ENCODE measurements around the gene SLC52A3. TPM values are rescaled to one million over a fixed set of nuclear protein-coding genes. Genes with fewer than 3 reads are reported as not detected.
"Not testable (repeated sequence)": the region's sequence is repeated elsewhere in the genome, so short reads cannot be mapped to it uniquely, and the experiment has no call there.

SLC52A3 gene
- total and polyA plus RNA-seq, 4 donors = 0.06 to 0.08 (median 0.06) TPM; not detected in 1

GRCh38 chr20:726160-726559 lies 42.1 kb downstream of the SLC52A3 start:
- Histone ChIP-seq H3K27me3 (ENCODE audit: control insufficient read depth in 4 of 4, insufficient read depth in 4 of 4, low read length in 3 of 4) (peaks cover 0 to 11% (median 4%) of the 10 kb centered on the region in 4 donors), H3K4me3 (ENCODE audit: low read depth in 1 of 3, low read length in 3 of 3) (no peak overlapping the region), H3K9ac (ENCODE audit: low read depth in 1 of 2, low read length in 2 of 2) (no peak overlapping the region), H3K4me1 (ENCODE audit: control insufficient read depth in 4 of 4, insufficient read depth in 4 of 4, low read length in 3 of 4) (peaks cover 0 to 9% (median 4%) of the 10 kb centered on the region in 4 donors), H3K27ac (ENCODE audit: low read depth in 1 of 2, low read length in 2 of 2) (no peak overlapping the region), H3K9me3 (ENCODE audit: control insufficient read depth in 4 of 4, low read length in 3 of 4) (no peaks in the 10 kb centered on the region), H3K36me3 (ENCODE audit: control insufficient read depth in 4 of 4, insufficient read depth in 3 of 4, low read depth in 1 of 4, low read length in 3 of 4) (no peaks in the 10 kb centered on the region)
- 72% methylated on average over 4 of the region's 4 CpGs for WGBS
- DNase-seq (ENCODE audit: low spot score) = no peak
- TF ChIP-seq RXRA (IDR thresholded peaks at IDR 0.05) = no peak
- no peak for TF ChIP-seq YY1 (IDR thresholded peaks at IDR 0.05)
- TF ChIP-seq JUND (IDR thresholded peaks at IDR 0.05) = no peak

DNA sequence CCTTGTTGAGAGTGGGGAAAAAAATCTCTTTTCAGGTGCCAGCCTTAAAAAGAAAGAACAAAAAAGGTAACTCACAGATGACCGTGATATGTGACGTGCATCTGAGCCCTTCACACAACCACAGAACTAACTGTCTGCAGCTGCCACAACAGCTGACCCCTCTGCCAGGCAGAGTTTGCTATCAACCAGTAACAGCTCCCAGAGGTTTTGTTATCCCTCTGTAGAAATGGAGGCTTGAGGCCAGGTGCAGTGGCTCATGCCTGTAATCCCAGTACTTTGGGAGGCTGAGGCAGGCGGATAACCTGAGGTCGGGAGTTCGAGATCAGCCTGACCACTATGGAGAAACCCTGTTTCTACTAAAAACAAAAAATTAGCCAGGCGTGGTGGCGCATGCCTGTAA lies 42.8 kb downstream of the SLC52A3 start:
- H3K9me3 ChIP-seq (ENCODE audit: control insufficient read depth in 4 of 4, low read length in 3 of 4) = no peaks in the 10 kb centered on the region
- no peak for TF ChIP-seq TAF1 (conservative IDR thresholded peaks at IDR 0.05)
- no peak for TF ChIP-seq NR2F2 (IDR thresholded peaks at IDR 0.05)
- TF ChIP-seq, protein P1, sequence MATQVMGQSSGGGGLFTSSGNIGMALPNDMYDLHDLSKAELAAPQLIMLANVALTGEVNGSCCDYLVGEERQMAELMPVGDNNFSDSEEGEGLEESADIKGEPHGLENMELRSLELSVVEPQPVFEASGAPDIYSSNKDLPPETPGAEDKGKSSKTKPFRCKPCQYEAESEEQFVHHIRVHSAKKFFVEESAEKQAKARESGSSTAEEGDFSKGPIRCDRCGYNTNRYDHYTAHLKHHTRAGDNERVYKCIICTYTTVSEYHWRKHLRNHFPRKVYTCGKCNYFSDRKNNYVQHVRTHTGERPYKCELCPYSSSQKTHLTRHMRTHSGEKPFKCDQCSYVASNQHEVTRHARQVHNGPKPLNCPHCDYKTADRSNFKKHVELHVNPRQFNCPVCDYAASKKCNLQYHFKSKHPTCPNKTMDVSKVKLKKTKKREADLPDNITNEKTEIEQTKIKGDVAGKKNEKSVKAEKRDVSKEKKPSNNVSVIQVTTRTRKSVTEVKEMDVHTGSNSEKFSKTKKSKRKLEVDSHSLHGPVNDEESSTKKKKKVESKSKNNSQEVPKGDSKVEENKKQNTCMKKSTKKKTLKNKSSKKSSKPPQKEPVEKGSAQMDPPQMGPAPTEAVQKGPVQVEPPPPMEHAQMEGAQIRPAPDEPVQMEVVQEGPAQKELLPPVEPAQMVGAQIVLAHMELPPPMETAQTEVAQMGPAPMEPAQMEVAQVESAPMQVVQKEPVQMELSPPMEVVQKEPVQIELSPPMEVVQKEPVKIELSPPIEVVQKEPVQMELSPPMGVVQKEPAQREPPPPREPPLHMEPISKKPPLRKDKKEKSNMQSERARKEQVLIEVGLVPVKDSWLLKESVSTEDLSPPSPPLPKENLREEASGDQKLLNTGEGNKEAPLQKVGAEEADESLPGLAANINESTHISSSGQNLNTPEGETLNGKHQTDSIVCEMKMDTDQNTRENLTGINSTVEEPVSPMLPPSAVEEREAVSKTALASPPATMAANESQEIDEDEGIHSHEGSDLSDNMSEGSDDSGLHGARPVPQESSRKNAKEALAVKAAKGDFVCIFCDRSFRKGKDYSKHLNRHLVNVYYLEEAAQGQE (IDR thresholded peaks at IDR 0.05) = no peak
- no peak for TF ChIP-seq RAD21 (IDR thresholded peaks at IDR 0.05)
- TF ChIP-seq EGR1 (IDR thresholded peaks at IDR 0.05; ENCODE audit: low read depth in 2 of 2) = no peak
- TF ChIP-seq, protein P2, sequence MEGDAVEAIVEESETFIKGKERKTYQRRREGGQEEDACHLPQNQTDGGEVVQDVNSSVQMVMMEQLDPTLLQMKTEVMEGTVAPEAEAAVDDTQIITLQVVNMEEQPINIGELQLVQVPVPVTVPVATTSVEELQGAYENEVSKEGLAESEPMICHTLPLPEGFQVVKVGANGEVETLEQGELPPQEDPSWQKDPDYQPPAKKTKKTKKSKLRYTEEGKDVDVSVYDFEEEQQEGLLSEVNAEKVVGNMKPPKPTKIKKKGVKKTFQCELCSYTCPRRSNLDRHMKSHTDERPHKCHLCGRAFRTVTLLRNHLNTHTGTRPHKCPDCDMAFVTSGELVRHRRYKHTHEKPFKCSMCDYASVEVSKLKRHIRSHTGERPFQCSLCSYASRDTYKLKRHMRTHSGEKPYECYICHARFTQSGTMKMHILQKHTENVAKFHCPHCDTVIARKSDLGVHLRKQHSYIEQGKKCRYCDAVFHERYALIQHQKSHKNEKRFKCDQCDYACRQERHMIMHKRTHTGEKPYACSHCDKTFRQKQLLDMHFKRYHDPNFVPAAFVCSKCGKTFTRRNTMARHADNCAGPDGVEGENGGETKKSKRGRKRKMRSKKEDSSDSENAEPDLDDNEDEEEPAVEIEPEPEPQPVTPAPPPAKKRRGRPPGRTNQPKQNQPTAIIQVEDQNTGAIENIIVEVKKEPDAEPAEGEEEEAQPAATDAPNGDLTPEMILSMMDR (IDR thresholded peaks at IDR 0.05; ENCODE audit: low read depth, low read length, missing input control) = no peak
- TF ChIP-seq ZBTB33 (IDR thresholded peaks at IDR 0.05) = no peak
- TF ChIP-seq FOXA1 (IDR thresholded peaks at IDR 0.05) = no peak
- TF ChIP-seq JUND (IDR thresholded peaks at IDR 0.05) = no peak
- TF ChIP-seq ATF3 (IDR thresholded peaks at IDR 0.05) = no peak
- TF ChIP-seq FOXA2 (IDR thresholded peaks at IDR 0.05) = no peak
- no peak for TF ChIP-seq RXRA (IDR thresholded peaks at IDR 0.05)
- TF ChIP-seq YY1 (IDR thresholded peaks at IDR 0.05) = no peak
- no peak for TF ChIP-seq HNF4A (conservative IDR thresholded peaks at IDR 0.05)
- no peak for TF ChIP-seq MAX (IDR thresholded peaks at IDR 0.05)
- TF ChIP-seq GABPA (IDR thresholded peaks at IDR 0.05 in 1 of 2, conservative IDR thresholded peaks at IDR 0.05 in 1 of 2) = no peak
- TF ChIP-seq HNF4G (IDR thresholded peaks at IDR 0.05) = no peak
- no peak for TF ChIP-seq SP1 (IDR thresholded peaks at IDR 0.05)
- no peaks in the 10 kb centered on the region for H3K36me3 ChIP-seq (ENCODE audit: control insufficient read depth in 4 of 4, insufficient read depth in 3 of 4, low read depth in 1 of 4, low read length in 3 of 4)

DNA sequence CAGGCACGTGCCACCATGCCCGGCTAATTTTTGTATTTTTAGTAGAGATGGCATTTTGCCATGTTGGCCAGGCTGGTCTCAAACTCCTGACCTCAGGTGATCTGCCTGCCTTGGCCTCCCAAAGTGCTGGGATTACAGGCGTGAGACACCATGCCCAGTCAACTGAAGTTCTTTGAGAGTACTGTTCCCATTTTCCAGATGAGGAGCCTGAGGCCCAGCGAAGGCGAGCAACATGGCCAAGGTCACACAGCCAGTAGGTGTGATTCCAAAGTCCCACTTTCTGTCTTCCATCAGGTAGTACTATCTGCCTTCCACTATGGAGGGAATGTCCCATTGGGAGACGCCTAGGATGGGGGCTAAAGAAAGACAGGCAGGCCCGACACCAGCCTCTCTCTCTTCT lies 43.5 kb downstream of the SLC52A3 start:
- not testable (repeated sequence) for H3K9ac ChIP-seq (ENCODE audit: low read depth in 1 of 2, low read length in 2 of 2); DNase-seq (ENCODE audit: low spot score); H3K9me3 ChIP-seq (ENCODE audit: control insufficient read depth in 4 of 4, low read length in 3 of 4); H3K4me3 ChIP-seq (ENCODE audit: low read depth in 1 of 3, low read length in 3 of 3); H3K27ac ChIP-seq (ENCODE audit: low read depth in 1 of 2, low read length in 2 of 2); H3K36me3 ChIP-seq (ENCODE audit: control insufficient read depth in 4 of 4, insufficient read depth in 3 of 4, low read depth in 1 of 4, low read length in 3 of 4); H3K4me1 ChIP-seq (ENCODE audit: control insufficient read depth in 4 of 4, insufficient read depth in 4 of 4, low read length in 3 of 4)
- WGBS = 85% methylated on average over 7 of the region's 7 CpGs
- peaks cover 0 to 11% (median 4%) of the 10 kb centered on the region in 4 donors for H3K27me3 ChIP-seq (ENCODE audit: control insufficient read depth in 4 of 4, insufficient read depth in 4 of 4, low read length in 3 of 4)

More for the DNA sequence above, 42.8 kb downstream of the SLC52A3 start:
- H3K27me3 ChIP-seq (ENCODE audit: control insufficient read depth in 4 of 4, insufficient read depth in 4 of 4, low read length in 3 of 4) = peaks cover 0 to 11% (median 4%) of the 10 kb centered on the region in 4 donors
- WGBS = 92% methylated on average over 7 of the region's 7 CpGs
- peaks cover 0 to 9% (median 4%) of the 10 kb centered on the region in 4 donors for H3K4me1 ChIP-seq (ENCODE audit: control insufficient read depth in 4 of 4, insufficient read depth in 4 of 4, low read length in 3 of 4)
- H3K4me3 ChIP-seq (ENCODE audit: low read depth in 1 of 3, low read length in 3 of 3) = no peak overlapping the region
- no peak overlapping the region for H3K27ac ChIP-seq (ENCODE audit: low read depth in 1 of 2, low read length in 2 of 2)
- no peak for DNase-seq (ENCODE audit: low spot score)
- no peak overlapping the region for H3K9ac ChIP-seq (ENCODE audit: low read depth in 1 of 2, low read length in 2 of 2)
